HG03097 (cell line): ENCODE data around the gene KRT4.

Source experiments
- ATAC-seq: cut with Tn5 transposase; IDR thresholded peaks from one replicate; pipeline ENCODE4 v1.9.1; 2021; ENCODE audit not compliant: unreplicated experiment, low FRiP score

Gene KRT4

DNA sequence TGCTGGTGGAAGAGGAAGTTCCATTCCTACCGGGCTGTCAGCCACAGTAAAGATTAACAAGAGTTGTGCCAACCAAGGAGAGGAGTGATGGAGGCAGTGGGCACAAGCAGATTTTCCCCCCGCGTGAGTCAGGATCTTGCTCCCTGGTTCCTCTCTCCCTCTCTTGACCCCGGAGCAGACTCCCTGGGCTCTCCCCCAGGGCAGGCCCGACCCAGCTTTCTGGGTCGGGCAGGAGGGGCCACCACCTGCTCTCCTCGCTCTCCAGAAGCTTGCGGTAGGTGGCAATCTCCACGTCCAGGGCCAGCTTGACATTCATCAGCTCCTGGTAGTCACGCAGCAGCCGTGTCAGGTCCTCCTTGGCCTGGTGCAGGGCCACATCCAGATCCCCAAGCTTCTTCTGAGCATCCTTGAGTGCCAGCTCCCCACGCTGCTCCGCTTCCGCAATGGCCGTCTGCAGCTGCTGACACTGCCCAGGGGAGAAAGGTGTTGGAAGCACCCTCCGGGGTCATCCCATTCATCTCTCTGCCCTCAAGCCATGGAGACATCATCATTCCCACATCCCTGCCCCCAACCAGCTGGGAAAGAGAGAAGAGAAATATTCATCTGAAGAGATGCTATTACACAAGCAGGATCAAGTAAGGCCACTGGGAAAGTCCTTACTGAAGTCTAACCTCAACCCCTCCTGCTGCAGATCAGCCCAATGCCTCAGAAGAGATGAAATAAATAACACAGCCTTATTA lies 9.0 kb upstream of the KRT4 start:
- no peak for ATAC-seq

DNA sequence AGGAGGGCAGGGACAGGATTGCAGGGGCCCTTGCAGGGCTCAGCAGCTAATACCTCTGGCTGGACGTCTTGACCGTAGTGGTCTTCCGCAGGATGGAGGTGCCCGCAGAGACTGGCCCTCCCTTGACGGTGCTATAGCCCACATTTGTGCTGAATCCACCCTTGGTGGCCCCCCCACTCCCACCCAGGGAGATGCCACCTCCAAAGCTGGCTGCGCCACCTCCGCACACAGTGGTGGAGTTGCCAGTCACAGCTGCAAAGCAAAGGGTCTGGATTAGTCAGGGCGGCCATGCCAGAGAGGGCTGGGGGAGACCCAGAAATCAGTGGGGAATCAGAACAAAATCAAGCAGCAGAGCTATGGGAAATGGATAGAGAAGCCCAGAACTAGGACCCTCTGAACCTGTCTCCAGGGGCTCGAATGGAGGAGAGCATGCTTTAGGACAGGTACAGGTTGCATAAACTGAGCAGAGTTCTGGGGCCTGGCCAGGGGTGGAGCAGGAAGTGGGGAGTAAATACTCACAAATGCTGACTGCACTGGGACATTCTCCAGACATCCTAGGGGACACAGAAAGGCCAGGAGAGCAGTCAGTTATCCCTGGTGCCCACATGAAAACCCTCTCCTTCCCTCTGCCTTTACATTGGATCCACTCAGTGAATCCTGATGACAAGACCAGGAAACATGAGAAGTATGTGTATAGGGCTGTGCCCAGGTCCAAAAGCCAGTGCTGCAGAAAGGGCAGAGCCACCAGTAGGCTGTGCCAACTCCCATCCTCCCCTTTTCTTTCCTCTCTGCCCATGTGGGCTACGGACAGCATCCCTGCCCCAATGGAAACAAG lies 8.1 kb upstream of the KRT4 start:
- no peak for ATAC-seq

DNA sequence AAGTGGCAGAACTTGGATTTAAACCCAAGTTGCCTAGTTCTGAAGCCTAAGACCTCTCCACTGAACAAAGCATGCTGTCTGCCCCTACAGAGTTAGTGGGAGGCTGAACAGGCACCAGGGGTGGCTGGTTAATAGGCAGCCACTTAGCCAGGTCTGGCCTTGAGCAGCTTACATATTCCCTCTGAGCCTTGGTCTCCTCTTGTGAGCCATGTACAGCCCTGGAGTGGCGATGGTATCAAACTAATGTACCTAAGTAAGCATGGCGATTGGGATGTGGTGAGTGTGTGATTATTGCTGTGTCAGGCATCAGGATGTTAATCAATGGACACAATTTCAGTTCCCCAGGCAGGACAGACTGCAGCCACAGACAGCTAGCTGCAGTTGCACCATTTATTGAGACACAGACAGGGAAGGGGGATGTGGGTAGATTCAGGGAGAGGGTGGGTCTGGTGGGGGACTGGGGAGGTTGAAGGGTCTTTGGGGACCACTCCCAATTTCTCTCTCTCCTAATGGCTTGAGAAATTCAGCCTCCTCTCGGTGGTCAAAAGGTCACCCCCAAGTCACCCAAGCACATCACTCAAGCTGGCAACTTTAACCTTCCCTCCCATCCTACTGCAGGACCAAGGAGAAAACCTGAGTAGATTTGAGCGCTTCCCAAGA lies 7.3 kb upstream of the KRT4 start:
- ATAC-seq: no peak

DNA sequence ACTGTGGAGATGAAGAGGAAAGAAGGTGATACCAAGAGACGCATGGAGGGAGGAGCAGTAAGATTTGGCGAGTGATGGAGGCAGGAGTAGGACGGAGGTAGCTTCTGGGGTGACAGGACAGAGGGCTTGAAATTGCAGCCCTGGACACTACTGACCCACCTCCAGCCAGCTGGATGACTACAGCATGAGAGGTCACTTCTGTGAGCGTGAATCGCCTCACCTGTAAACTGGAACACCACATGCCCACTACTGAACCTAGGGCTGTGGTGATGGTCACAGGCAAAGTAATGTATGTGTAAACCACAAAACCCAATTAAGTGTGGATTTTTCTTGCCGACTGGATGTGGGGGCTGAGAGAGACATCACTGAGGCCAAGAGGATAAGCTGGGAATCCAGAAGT lies 6.6 kb upstream of the KRT4 start:
- no peak for ATAC-seq

DNA sequence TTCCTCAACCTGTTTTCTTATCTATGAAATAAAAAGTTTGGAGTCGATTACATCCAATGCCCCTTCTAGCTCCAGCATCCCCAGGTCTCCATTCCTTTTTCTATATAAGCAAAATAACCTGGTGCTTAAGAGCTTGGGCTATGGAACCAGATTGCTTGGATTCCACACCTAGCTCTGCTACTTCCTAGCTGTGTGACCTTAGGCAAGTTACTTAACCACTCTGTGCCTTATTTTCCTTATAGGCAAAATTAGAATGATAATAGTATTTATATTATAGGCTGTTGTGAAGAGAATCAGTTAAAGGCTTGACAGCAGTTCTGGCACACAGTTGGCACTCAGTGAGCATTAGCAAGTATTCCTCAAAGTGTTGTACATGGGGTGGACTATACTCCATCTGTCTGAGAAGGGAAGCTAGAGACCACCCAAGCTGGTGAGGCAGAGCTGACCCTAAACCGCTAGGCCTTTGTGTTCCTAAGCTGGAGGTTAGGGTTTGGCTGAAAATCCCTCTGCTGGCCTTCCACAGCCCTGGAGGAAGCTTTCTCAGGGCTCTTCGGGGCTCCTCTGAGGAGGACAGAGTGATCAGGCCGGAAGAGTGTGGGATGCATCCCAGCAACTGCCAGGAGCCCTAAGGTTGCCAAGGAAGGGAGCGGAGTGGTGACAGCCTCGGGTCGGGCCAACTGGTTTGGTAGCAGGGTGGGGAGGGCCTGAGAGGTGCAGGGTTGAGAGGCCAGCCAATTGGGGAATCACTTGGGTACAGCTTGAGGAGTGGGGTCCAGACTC lies 6.0 kb upstream of the KRT4 start:
- no peak for ATAC-seq

DNA sequence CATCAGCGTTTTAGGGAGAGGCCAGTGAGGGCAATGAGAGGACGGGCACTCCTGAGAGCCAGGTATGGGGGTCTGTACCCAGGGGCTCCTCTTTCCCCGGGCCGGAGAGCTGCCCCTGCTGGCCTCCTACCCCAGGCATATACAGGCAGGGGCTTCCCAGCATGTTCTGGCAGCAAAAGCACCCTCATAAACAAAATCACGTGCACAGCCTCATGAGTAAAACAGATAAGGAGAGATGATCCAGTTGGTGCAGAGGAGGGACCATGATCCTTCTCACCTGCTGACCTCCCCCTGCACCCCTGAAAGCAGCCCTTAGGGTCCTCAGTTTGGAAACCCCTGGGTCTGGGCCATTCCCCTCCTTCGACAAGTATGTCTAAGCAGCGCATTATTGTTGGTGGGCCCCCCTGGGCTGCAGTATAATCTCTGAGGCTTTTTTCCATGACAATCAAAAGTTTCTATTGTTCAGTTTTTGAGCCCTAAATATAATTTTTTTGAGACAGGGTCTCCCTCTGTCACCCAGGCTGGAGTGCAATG lies 5.0 kb upstream of the KRT4 start:
- ATAC-seq: no peak

DNA sequence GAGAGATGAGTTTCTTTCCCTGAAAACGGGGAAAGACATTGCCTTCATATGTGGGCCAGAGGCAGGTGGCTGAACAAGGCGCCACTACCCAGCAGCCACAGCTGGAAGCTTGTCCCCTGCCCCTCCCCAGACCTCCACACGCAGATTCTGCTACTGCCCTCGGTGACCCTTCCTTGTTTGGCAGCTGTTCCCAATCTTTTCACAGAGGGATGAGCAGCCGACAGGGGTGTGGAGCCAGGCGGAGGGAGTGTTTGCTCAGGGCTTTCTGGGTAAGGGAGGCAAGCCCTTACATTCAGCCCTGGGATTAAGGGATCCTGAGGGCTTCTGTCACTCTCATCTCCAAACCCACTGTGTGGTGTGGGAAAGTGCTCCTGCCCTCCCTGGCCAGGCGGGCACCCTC lies 4.5 kb upstream of the KRT4 start:
- ATAC-seq: no peak

DNA sequence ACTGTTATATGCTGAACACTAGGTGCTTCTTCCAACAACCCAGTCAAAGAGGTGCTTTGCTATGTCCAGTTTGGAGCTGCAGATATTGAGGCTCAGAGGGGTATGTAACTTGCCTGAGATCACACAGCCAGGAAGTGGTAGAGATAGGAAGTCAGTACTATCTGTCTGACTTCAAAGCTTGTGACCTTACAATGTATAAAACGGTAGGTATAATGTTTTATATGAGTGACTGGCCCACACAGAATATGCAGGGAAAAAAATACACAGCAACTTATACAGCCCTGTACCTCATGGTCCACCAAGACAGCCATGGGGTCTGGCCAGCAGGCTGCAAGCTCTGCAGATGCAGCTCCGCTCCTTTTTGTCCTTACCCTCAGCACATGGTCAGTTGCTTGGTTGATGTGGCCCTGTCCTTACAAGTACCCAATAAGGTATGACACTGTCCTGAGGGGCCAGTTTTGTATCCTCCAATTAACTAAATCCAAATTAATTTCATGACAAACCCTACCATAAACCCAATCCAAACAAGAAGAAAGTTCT lies 3.9 kb upstream of the KRT4 start:
- no peak for ATAC-seq

DNA sequence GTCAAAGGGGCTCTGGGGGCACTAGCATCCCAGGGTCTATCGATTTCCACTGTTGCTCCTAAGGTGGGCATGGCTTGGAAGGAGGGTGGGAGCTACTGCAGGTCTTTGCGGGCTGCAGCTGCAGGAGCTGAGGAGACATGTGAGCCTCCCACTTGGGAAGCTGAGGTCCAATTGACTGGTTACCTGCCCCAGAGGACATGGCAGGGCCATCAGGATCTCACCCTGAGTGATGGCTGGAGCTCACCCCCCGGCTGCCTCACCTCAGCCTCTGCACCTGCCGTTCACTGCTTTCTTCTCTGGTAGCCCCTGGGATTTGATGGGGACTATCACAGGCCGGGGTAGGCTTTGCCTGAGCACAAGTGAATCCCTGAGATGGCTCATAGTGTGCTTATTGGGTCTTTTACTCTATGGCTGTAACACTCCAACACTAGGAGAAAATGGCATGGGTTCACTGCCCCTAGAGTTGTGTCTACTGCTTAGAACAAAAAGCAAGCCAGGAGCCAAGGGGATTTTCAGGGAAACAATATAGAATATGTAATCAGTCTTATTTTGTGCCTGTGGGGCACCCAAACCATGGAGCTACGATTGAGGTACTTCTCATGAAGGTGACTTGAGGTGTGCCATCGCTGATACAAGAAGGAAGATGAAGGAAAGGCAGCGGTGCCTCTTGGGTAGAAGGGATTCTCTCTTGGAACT lies 3.2 kb upstream of the KRT4 start:
- ATAC-seq: no peak

DNA sequence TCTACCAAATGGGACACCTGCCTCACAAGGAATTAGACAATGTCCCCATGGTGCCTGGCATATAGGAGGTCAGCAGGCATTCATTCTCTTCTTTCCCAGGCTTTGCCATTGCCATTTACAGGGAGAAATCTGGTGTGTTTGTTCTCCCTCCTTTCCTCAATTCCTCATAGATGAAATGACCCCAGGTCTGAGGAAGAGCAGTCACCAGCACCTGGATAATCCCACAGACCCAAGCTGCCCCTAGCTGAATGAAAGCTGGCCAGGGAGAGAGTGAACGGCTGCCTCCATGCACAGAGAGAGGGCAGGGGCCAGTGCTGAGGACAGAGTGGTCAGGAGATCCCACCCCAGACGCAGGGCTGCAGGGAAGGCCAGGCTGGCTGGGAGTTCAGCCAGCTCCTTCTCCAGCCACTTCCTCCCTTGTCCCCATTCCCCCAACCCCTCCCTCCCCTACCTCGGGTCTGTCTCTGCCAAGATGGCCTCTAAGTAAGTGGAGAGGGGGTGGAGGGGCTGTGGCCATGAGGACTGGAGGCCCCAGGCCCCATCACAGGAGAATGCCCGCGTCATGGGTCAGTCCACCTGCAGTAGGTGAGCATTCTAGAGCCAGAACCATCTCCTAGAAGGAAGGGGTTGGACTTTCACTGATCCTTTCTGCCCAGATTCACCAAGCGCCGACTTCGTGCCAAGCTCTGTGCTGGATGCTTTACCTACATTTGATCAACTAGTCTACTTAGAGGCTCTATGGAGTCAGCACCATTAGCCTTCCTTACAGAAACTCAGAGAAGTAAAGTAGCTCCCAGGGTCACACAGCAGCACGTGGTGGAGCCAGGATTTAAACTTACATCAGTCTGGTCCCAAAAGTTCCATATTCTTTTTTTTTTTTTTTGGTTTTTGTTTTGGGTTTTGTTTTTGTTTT lies 2.0 kb upstream of the KRT4 start:
- no peak for ATAC-seq

DNA sequence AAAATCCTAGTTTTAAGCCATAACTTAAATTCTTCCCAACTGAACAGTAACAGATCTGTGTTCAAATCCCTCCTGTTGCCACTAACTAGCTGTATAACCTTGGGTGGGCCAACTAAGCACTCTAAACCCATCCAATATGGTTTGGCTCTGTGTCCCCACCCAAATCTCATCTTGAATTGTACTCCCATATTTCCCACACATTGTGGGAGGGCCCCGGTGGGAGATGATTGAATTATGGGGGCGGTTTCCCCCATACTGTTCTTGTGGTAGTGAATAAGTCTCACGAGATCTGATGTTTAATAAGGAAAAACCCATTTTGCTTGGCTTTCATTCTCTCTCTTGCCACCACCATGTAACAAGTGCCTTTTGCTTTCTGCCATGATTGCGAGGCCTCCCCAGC lies 1.2 kb upstream of the KRT4 start:
- no peak for ATAC-seq

DNA sequence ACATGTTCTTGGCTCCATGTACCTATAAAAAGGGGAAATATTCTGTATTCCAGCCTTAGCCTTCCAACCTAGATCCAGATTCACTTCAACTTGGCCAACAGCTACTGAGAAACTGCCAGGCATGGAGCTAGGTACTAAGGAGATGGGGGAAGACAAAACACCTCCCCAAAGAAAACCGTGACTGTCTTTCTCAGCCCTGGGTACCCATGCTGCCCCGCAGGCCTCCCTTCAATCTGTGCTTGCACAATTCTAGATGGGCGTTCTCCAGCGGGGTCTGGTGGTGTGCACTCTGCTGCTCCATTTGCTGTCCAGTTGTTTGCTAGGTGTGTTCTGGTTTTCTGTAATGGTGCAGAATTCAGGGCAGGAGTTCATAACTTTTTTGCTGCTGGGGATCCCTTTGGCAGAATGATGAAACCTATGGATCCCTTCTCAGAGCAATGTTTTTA lies 817 bp upstream of the KRT4 start:
- ATAC-seq: no peak

DNA sequence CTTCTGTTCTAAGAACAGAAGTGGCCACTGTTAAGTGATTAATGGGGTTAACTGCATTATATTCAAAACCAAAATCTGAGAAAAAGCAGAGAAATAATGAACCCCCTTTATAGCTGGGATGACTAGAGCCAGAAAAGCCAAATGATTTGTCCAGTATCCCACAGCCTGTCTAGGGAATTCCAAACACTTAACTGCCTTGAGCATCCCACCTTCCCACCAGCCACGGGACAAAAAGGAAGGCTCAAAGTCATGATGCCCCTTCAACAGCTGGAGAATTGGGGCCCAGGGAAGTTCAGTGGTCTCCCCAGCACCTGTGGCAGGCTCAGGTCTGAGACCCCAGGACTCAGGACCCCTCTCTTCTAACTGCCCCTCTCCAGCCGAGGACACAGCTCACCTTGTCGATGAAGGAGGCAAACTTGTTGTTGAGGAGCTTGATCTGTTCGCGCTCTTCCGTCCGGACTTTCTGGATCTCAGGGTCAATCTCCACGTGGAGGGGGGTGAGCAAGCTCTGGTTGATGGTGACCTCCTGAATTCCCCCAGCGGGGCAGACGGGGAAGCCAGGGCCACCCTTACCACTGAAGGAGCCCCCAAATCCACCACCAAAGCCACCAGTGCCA lies 605 bp downstream of the KRT4 start:
- no peak for ATAC-seq

DNA sequence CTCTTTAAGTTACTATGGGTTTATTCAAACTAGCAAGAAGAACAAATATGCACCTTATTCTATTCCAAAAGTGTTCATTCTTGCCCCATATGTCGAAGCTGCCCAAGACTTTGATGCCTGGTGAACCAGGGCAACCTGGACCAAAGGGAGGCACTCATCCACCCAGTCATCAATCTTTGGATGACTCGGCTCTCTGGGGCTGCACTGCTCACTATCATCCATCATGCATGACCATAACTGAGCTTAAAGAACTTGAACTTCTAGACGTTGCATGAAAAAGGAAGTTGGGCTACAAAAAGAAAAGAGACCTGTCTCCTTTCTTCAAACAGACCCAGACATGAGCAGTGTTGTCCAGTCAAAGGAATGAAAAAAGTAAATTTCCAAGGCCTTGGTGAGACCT lies 1.2 kb downstream of the KRT4 start:
- no peak for ATAC-seq

DNA sequence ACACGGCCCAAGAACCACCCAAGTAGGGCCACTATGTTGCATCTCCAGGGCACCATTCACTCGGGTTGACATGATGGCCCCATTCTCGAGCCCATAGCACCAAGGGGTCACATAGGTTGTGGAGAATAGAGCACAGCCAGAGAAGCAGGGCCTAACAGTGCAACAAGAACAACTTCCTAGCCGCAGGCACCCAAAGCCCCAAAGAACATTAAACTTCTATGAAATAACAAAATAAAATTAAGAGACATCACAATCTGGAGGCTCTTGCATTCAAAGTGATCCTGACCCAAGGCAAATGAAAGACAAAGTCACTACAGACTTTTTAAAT lies 1.9 kb downstream of the KRT4 start:
- no peak for ATAC-seq

DNA sequence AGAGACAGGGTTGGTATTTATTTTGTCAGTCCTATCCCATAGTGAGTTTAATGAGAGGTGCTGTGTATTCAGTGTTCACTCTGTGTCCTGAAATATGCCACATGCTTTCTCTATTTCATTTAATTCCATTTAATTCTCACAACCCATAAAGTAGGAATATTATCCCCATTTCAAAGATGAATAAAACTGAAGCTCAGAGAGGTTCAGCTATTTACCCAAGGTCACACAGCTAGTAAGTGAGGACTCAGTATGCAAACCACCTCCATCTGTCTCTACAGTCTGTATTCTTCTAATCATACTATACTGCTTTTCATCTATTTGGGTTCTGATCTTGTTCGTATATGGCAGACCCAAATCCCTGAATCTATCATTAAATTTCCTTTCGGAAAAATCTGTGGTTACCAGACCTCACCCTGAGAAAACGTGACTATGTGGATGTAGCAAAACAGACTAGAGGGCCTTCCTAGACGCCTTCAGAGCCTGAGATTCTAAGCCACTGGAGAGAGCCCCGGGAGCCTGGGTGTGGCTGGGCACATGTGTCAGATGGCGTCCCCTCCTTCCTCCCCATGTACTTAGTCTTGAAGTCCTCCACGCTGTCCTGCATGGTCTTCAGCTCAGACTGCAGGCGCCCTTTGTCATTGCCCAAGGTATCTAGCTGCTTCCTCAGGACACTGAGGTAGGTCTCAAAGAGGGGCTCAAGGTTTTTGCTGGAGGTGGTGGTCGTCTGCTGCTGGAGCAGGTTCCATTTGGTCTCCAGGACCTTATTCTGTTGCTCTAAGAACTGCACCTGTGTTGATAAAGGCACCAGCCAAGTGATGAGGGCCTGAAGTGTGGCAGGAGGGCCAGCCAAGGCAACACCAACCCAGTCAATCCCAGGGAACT lies 2.5 kb downstream of the KRT4 start:
- no peak for ATAC-seq

DNA sequence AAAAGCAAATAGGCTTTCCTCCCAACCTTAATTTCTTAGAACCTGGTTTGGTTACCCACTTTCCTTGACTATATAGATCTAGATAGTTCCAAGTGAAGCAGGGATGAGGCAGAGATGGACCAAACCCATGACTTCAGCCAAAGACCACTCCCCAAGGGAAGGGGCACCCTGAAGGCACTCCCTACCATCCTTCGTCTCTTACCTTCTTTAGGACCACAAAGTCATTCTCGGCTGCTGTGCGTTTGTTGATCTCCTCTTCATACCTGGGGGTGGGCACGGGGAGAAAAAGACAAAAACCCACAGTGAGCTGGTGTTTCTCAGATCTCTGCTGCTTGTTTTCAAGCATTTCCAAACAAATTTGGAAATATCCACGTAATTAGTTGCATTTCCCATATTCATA lies 3.4 kb downstream of the KRT4 start:
- ATAC-seq: no peak
